Gastrocnemius medialis (tissue), 4 donors: ENCODE results near the gene NTS. TPM values are rescaled to one million over a fixed set of nuclear protein-coding genes. Genes with fewer than 3 reads are reported as not detected.

Experiments used
- ATAC-seq, 2 donors: fragments of 150-250 bp; one replicate each; pipeline ENCODE4 v1.9.1; 2016
- DNase-seq, 2 donors: peaks; one replicate each; pipeline ENCODE4 v3.0.0-alpha.2; 2019
- H3K27ac ChIP-seq, 4 donors: fragments of 200-600 bp; sonication (generic); 1 replicate in 1 of 4; 2 replicates in 3 of 4; pipeline ENCODE4 v1.5.1; 2016 to 2018; ENCODE audit warnings: mild to moderate bottlenecking in 2 of 4, moderate library complexity in 1 of 4
- H3K27me3 ChIP-seq, 3 donors: fragments of 200-600 bp; sonication (generic) in 2 of 3; 1 replicate in 1 of 3; 2 replicates in 2 of 3; pipeline versions ENCODE4 v1.5.1 to v1.6.0; 2016 to 2019; ENCODE audit warnings: mild to moderate bottlenecking in 1 of 3, moderate library complexity in 1 of 3
- H3K36me3 ChIP-seq, 2 donors: fragments of 200-600 bp; sonication (generic) in 1 of 2; one replicate each; pipeline ENCODE4 v1.5.1; 2017 to 2018
- H3K4me1 ChIP-seq, 2 donors: fragments of 200-600 bp; sonication (generic) in 1 of 2; one replicate each; pipeline ENCODE4 v1.5.1; 2016 to 2017; ENCODE audit warnings: mild to moderate bottlenecking in 2 of 2
- H3K4me3 ChIP-seq, 4 donors: fragments of 200-600 bp; sonication (generic) in 3 of 4; 1 replicate in 1 of 4; 2 replicates in 3 of 4; pipeline ENCODE4 v1.5.1; 2016 to 2019; ENCODE audit warnings: mild to moderate bottlenecking in 2 of 4
- H3K9me3 ChIP-seq, 3 donors: fragments of 200-600 bp; sonication (generic) in 2 of 3; 1 replicate in 1 of 3; 2 replicates in 2 of 3; pipeline ENCODE4 v1.5.1; 2016 to 2019
- POLR2A ChIP-seq, 2 donors: fragments of 450-650 bp; IDR thresholded peaks; one replicate each; pipeline ENCODE4 v1.6.1; 2017; ENCODE audit warnings: antibody characterized with exemption in 2 of 2, mild to moderate bottlenecking in 2 of 2, moderate library complexity in 2 of 2
- in situ Hi-C, 4 donors: fragments of 200-750 bp; cut with MboI; loops; one replicate each; pipeline versions ENCODE4 v1.15.0 to v1.8.0; 2017; ENCODE audit warnings: low sequenced_read_pairs in 4 of 4
- intact Hi-C: fragments of 100-400 bp; cut with DNase I; formaldehyde crosslinking; loops from one replicate; pipeline ENCODE4 v1.15.1; 2023; ENCODE audit warnings: low total_unique reads
- total RNA-seq, 4 donors: library from RNA; depleted of rRNA; stranded (reverse); fragments of >200 nt; gene quantifications; one replicate each; pipeline versions ENCODE4 v1.1.0 to v1.2.3, GENCODE V29; 2016
- TF ChIP-seq, protein P1 (sequence below), 5 experiments: fragments of 450-650 bp in 3 of 5; fragments of 200-600 bp in 2 of 5; sonication (generic) in 2 of 5; IDR thresholded peaks in 4 of 5; conservative IDR thresholded peaks in 1 of 5; 1 replicate in 4 of 5; 2 replicates in 1 of 5; pipeline ENCODE4 v1.5.1; 2016 to 2019; ENCODE audit warnings: antibody characterized with exemption in 5 of 5, mild to moderate bottlenecking in 3 of 5, moderate library complexity in 3 of 5

Gene NTS
- total RNA-seq, 4 donors from 2014 or later: not detected

GRCh38 chr12:85927166-85927565, 53.1 kb downstream of the NTS start:
- H3K36me3 ChIP-seq: no peaks in the 10 kb centered on the region

More at GRCh38 chr12:85927166-85927565, 53.1 kb downstream of the NTS start:
- Histone ChIP-seq H3K4me3 (no peak overlapping the region), H3K9me3 (no peaks in the 10 kb centered on the region), H3K4me1 (no peaks in the 10 kb centered on the region), H3K27ac (no peak overlapping the region), H3K27me3 (no peaks in the 10 kb centered on the region)
- no peak for ATAC-seq
- intact Hi-C loops (no loop called here), in situ Hi-C loops (no loop called here)
- no peak for DNase-seq
- TF ChIP-seq, protein P1, sequence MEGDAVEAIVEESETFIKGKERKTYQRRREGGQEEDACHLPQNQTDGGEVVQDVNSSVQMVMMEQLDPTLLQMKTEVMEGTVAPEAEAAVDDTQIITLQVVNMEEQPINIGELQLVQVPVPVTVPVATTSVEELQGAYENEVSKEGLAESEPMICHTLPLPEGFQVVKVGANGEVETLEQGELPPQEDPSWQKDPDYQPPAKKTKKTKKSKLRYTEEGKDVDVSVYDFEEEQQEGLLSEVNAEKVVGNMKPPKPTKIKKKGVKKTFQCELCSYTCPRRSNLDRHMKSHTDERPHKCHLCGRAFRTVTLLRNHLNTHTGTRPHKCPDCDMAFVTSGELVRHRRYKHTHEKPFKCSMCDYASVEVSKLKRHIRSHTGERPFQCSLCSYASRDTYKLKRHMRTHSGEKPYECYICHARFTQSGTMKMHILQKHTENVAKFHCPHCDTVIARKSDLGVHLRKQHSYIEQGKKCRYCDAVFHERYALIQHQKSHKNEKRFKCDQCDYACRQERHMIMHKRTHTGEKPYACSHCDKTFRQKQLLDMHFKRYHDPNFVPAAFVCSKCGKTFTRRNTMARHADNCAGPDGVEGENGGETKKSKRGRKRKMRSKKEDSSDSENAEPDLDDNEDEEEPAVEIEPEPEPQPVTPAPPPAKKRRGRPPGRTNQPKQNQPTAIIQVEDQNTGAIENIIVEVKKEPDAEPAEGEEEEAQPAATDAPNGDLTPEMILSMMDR (IDR thresholded peaks at IDR 0.05 in 4 of 5, conservative IDR thresholded peaks at IDR 0.05 in 1 of 5): no peak
- TF ChIP-seq POLR2A (IDR thresholded peaks at IDR 0.05): no peak

Other genes with a start within 250 kb of the NTS start
- 1 to 10 TPM in 2 of 4 donors, under 1 TPM in 2; 0.46 to 1.3 (median 0.90) TPM for gene RASSF9, start 37.9 kb upstream of the NTS start, total RNA-seq